ENCODE data around the gene PRR12. TPM values are rescaled to one million over a fixed set of nuclear protein-coding genes. Genes with fewer than 3 reads are reported as not detected.

PRR12 gene
- total RNA-seq, 1 experiment from 2014 or later: 22.9 TPM

- Histone ChIP-seq H3K9me3 (ENCODE audit: control insufficient read depth, insufficient read depth, low read depth, low read length) (no peaks in the 10 kb centered on the region), H3K4me3 (ENCODE audit: low read depth in 2 of 2, low read length in 2 of 2) (no peak overlapping the region), H3K27ac (ENCODE audit: low read length) (no peak overlapping the region), H3K36me3 (ENCODE audit: control insufficient read depth, insufficient read depth, low read length) (no peaks in the 10 kb centered on the region), H3K4me1 (ENCODE audit: control insufficient read depth, insufficient read depth, low read length) (peaks cover 3% of the 10 kb centered on the region; the same call in 1 of the 2 replicates), H3K27me3 (ENCODE audit: control insufficient read depth, insufficient read depth, low read length) (no peaks in the 10 kb centered on the region)
- DNase-seq (ENCODE audit: low read depth, low spot score) (no peak), ATAC-seq (no peak)
- in situ Hi-C loops (cut with HindIII; ENCODE audit: low pct_unique_long_range_greater_than_20kb, low sequenced_read_pairs): no loop called here
- no peak for TF ChIP-seq POLR2AphosphoS5 (IDR thresholded peaks at IDR 0.05; ENCODE audit: low read depth, low read length)
- no peak for TF ChIP-seq SIN3A (IDR thresholded peaks at IDR 0.05; ENCODE audit: borderline replicate concordance, insufficient read depth, low read depth, low read length)
- no peak for TF ChIP-seq REST (IDR thresholded peaks at IDR 0.05; ENCODE audit: insufficient read depth in 1 of 2, low read depth in 2 of 2, low read length in 1 of 2)
- no peak for TF ChIP-seq TCF7L2 (IDR thresholded peaks at IDR 0.05; ENCODE audit: low read depth, low read length)
- TF ChIP-seq CTCF (IDR thresholded peaks at IDR 0.05): no peak
- ChIA-PET CTCF (no interaction called here), POLR2A (interaction anchor here (0.6 kb wide), 1 partner anchor 23 kb away, joined by 4 read pairs; no protein-coding TSS in a partner anchor)
- BruUV-seq (replicated peaks): no TSS peak
- intact Hi-C loops (cut with micrococcal nuclease; ENCODE audit: unreplicated experiment): no loop called here
Observed at GRCh38 chr19:49544154-49544553, 46.8 kb upstream of the PRR12 start.

- intact Hi-C loops (cut with micrococcal nuclease; ENCODE audit: unreplicated experiment) (loop anchor here (2.0 kb wide), 1 partner anchor 44 kb away; no protein-coding TSS in a partner anchor), in situ Hi-C loops (cut with HindIII; ENCODE audit: low pct_unique_long_range_greater_than_20kb, low sequenced_read_pairs) (no loop called here)
- no peak for DNase-seq (ENCODE audit: low read depth, low spot score)
- Histone ChIP-seq H3K36me3 (ENCODE audit: control insufficient read depth, insufficient read depth, low read length) (no peaks in the 10 kb centered on the region), H3K27me3 (ENCODE audit: control insufficient read depth, insufficient read depth, low read length) (no peaks in the 10 kb centered on the region), H3K27ac (ENCODE audit: low read length) (no peak overlapping the region), H3K4me3 (ENCODE audit: low read depth in 2 of 2, low read length in 2 of 2) (peak overlapping the region in 1 of 2 experiments; percentile 35; a peak in 2 of 4 replicates), H3K9me3 (ENCODE audit: control insufficient read depth, insufficient read depth, low read depth, low read length) (no peaks in the 10 kb centered on the region), H3K4me1 (ENCODE audit: control insufficient read depth, insufficient read depth, low read length) (peaks cover 3% of the 10 kb centered on the region; the same call in 1 of the 2 replicates)
- BruUV-seq (replicated peaks): no TSS peak
- ChIA-PET CTCF (interaction anchor here (0.6 to 1.6 kb wide), 5 partner anchors 19 to 73 kb away, joined by 3 to 9 read pairs (median 4); partner anchors contain the start of genes FLT3LG and RCN3), POLR2A (interaction anchor here (0.5 to 0.7 kb wide), 4 partner anchors 11 to 95 kb away, joined by 3 read pairs; partner anchors contain the start of gene SCAF1)
- TF ChIP-seq SIN3A (IDR thresholded peaks at IDR 0.05; ENCODE audit: borderline replicate concordance, insufficient read depth, low read depth, low read length) (no peak), CTCF (IDR thresholded peaks at IDR 0.05) (no peak; the same call in 1 of the 2 replicates), TCF7L2 (IDR thresholded peaks at IDR 0.05; ENCODE audit: low read depth, low read length) (no peak), REST (IDR thresholded peaks at IDR 0.05; ENCODE audit: insufficient read depth in 1 of 2, low read depth in 2 of 2, low read length in 1 of 2) (no peak), POLR2AphosphoS5 (IDR thresholded peaks at IDR 0.05; ENCODE audit: low read depth, low read length) (no peak)
- peak; percentile 90 for ATAC-seq
Observed at GRCh38 chr19:49546825-49547565, 44.0 kb upstream of the PRR12 start.
